MM.1S (cell line): ENCODE measurements around the gene UNKL.

Experiments
- CTCF ChIP-seq: fragments of 300-600 bp; sonication (generic); IDR thresholded peaks from 2 replicates; pipeline ENCODE4 v1.5.1; 2016; ENCODE audit warnings: antibody characterized with exemption, low read length, mixed read lengths
- EZH2 ChIP-seq: fragments of 300-600 bp; sonication (generic); optimal IDR thresholded peaks from 2 replicates; pipeline ENCODE3; 2017; ENCODE audit warnings: low read depth, mild to moderate bottlenecking, antibody characterized with exemption, low read length, mixed read lengths

DNA sequence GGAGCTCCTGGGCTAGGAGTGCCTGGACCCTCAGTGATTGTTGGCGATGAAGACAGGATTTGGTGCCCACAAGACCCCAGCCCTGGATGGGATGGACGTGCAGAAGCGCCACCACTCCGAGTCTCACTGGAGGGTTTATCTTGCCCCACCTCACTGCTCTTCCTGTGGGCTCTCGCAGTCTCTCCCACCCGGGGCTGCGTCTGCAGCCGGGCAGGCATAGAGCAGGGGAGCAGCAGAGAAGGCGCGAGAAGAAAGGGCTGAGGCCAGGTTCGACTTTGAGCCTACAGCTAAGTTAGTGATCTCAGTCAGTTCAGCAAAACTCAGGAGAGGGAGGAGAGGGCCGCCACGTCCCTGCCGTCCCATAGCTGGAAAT, 98.5 kb downstream of the UNKL start:
- TF ChIP-seq CTCF (no peak), EZH2 (no peak)
